Activated CD4-positive, CD25-positive, alpha-beta regulatory T cell treated with anti-CD3 and anti-CD28 coated beads, Interleukin-2, amount 50 U/mL, for 24 hours (primary cell): Measurements from ENCODE around the gene SPP2.
A peak's percentile ranks its signal among the peaks of the same experiment; 100 is the strongest.

Experiments
- ATAC-seq, 2 donors: fragments of 150-1000 bp; cut with Tn5 transposase; one replicate each; pipeline ENCODE4 v1.10.0; 2021; ENCODE audit warnings: mild to moderate bottlenecking in 1 of 2, moderate library complexity in 1 of 2

SPP2 gene

DNA sequence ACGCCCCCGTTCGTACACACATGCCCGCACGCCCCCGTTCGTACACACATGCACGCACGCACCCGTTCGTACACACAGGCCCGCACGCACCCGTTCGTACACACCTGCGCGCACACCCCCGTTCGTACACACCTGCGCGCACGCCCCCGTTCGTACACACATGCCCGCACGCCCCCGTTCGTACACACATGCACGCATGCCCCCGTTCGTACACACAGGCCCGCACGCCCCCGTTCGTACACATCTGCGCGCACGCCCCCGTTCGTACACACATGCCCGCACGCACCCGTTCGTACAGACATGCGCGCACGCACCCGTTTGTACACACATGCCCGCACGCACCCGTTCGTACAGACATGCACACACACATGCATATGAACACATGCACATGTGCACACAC, 45.7 kb downstream of the SPP2 start:
- no peak for ATAC-seq

- no peak for ATAC-seq
Observed at GRCh38 chr2:234098681-234099080, 48.2 kb downstream of the SPP2 start.

DNA sequence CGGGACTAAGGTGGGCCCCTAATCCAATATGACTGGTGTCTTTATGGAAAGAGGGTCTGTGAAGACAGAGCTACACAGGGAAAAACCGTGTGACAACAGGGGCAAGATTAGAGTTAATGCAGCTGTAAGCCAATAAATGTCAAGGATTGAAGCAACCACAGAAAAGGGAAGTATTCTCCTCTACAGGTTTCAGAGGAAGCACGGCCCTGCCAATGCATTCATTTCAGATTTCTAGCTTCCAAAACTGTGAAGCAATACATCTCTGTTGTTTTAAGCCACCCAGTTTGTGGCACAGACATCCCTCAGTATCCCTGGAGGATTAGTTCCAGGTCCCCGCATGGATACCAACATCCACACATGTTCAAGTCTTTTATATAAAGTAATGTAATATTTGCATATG, 48.8 kb downstream of the SPP2 start:
- ATAC-seq = no peak

- peak in 1 of 2 donors; percentile 20 for ATAC-seq
Observed at GRCh38 chr2:234100686-234101085, 50.2 kb downstream of the SPP2 start.

- ATAC-seq = no peak
Observed at GRCh38 chr2:234102112-234102511, 51.6 kb downstream of the SPP2 start.

DNA sequence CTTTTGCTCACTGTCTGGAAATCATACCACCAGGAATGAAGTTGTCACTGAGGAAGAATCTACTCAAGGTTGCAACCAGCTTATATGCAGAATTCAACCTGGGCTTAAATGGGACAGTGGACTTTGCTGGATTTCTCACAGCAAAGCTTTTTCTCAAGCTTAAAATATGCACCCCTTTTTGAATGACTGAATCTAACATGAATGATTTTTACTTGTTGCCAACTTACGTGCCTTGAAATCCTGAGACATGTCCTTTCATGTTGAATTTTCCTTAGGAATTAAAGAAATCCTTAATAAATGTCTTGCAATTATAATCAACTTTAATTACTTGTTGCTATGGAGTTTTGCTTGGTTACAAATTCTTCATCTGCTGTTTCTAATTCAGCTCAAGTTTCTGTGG, 57.4 kb downstream of the SPP2 start:
- no peak for ATAC-seq

DNA sequence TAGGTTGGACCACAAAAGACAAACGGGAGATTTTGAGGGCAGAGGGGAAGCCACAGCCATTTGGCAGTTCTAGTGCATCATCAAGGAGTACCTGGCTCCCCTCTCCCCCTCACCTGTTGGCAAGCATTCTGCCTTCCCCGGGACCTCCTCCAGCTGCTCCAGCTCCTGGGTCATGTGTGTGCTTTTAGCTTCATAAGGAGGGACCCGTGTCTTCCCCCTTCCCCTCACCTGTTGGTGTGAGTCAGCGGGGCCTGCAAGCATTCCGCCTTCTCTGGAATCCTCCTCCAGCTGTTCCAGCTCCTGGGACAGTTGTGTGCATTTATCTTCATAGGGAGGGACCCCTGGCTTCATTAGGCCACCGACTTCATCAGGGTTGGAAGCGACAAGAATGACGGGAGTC, 58.8 kb downstream of the SPP2 start:
- no peak for ATAC-seq

- no peak for ATAC-seq
Observed at GRCh38 chr2:234110219-234110618, 59.7 kb downstream of the SPP2 start.

GRCh38 chr2:234111523-234111922, 61.0 kb downstream of the SPP2 start:
- ATAC-seq = peak; percentile 73 to 87

DNA sequence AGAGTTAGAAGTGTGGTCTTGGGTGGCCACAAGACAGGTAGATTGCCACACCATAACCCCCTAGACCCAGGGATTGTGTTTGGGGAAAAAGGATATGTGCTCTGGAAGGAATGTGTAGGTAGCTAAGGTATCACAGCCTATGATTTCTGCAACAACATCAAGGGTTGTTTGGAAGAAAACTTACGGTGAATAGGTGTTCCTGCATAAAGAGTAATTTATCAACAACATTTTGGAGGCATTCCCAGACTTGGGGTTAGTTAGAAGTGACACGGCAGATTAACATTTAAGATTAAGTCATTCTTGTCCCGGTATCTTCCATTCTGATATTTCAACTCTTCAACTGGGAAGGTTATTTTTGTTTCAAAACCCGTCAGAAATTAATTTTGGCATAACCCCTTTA, 65.5 kb downstream of the SPP2 start:
- no peak for ATAC-seq

DNA sequence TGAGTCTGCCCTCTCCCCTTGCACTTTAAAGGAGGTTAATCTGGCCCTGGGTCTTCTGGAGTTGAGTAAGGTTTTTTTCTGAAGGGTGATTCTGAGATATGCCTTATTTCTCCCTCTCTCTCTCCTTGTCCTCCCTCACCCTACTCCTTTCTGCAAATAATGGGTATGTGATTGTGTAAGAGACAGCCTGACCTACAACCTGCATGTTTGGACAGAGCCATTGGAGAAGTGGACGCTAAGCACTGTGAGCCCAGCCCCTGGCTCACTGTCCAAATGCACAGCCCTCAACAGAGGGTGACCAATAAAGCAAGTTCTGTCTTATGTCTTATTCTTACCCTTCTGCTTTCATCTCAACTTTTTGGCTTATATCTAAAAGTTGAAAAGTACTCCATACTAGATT, 71.5 kb downstream of the SPP2 start:
- no peak for ATAC-seq

GRCh38 chr2:234125451-234126145, 75.1 kb downstream of the SPP2 start:
- ATAC-seq = no peak

GRCh38 chr2:234126146-234126470, 75.6 kb downstream of the SPP2 start:
- no peak for ATAC-seq
